Measurements from ENCODE around the gene IGSF5.

IGSF5 gene

GRCh38 chr21:39834543-39834942 is 89.6 kb downstream of the IGSF5 start:
- no peak for DNase-seq

- no peak for DNase-seq
These were observed 92.9 kb downstream of the IGSF5 start for GRCh38 chr21:39837861-39838359.

- no peak for DNase-seq
These were observed 95.6 kb downstream of the IGSF5 start for GRCh38 chr21:39840373-39841097.

GRCh38 chr21:39842741-39843459 is 97.9 kb downstream of the IGSF5 start:
- DNase-seq: no peak

GRCh38 chr21:39843483-39843882 is 98.5 kb downstream of the IGSF5 start:
- DNase-seq: no peak

- no peak for DNase-seq
These were observed 98.9 kb downstream of the IGSF5 start for GRCh38 chr21:39843916-39844315.

- DNase-seq: no peak
These were observed 100.7 kb downstream of the IGSF5 start for GRCh38 chr21:39845571-39846130.

GRCh38 chr21:39847877-39848276 is 102.9 kb downstream of the IGSF5 start:
- DNase-seq: no peak

- DNase-seq: no peak
These were observed 104.2 kb downstream of the IGSF5 start for GRCh38 chr21:39849014-39849655.

GRCh38 chr21:39850333-39850732 is 105.3 kb downstream of the IGSF5 start:
- DNase-seq: no peak

- DNase-seq: no peak
These were observed 106.1 kb downstream of the IGSF5 start for GRCh38 chr21:39851002-39851618.
